Choroid plexus epithelial cell (primary cell): ENCODE results near the gene EXOC6.

Source experiments
- DNase-seq: peaks from one replicate; pipeline ENCODE4 v3.0.0-alpha.2; 2010; ENCODE audit warnings: low read depth
- H3K4me3 ChIP-seq: 2 replicates; pipeline ENCODE4 v1.5.1; 2011; ENCODE audit warnings: low read depth, mild to moderate bottlenecking, control low read depth, low read length, moderate library complexity
- TF ChIP-seq, protein P1 (sequence below): conservative IDR thresholded peaks from 2 replicates; pipeline ENCODE4 v1.5.1; 2011; ENCODE audit warnings: low read depth, mild to moderate bottlenecking, control low read depth, inconsistent platforms, low read length, moderate library complexity

Gene EXOC6

DNA sequence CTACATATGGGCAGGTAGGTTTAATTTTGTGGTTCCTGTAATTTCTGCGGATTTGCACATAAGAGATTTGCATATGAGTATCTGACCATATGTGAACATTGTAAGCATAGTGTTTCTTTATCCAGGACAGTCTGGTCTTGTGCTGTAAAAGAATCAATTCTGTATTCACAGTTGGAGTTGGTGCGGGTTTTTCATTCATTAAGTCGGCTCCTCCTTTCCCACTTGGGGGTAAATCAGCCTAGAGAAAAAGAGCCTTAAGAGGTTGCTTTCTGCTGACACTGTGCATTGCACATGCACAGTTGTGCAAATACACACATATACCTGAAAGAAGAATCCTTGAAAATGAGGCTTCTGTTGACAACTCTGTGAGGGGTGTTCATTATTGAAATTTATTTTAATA is 206.2 kb downstream of the EXOC6 start:
- TF ChIP-seq, protein P1, sequence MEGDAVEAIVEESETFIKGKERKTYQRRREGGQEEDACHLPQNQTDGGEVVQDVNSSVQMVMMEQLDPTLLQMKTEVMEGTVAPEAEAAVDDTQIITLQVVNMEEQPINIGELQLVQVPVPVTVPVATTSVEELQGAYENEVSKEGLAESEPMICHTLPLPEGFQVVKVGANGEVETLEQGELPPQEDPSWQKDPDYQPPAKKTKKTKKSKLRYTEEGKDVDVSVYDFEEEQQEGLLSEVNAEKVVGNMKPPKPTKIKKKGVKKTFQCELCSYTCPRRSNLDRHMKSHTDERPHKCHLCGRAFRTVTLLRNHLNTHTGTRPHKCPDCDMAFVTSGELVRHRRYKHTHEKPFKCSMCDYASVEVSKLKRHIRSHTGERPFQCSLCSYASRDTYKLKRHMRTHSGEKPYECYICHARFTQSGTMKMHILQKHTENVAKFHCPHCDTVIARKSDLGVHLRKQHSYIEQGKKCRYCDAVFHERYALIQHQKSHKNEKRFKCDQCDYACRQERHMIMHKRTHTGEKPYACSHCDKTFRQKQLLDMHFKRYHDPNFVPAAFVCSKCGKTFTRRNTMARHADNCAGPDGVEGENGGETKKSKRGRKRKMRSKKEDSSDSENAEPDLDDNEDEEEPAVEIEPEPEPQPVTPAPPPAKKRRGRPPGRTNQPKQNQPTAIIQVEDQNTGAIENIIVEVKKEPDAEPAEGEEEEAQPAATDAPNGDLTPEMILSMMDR = no peak
- H3K4me3 ChIP-seq = no peak overlapping the region
- no peak for DNase-seq

DNA sequence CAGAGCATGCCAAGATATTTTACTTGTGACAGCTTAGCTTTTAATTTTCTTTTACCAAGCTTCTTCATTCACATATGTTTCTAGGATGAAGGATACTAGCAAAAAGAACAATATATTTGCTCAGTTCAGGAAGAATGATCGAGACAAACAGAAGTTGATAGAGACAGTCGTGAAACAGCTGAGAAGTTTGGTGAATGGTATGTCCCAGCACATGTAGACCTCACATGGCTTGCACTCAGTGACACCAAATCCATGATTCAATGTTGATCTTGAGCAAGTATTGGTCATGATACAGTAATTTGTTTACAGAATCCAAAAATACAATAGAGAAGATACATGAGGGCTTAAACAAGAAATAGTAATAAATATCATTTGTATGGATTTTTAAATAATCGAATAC is 209.8 kb downstream of the EXOC6 start:
- TF ChIP-seq, protein P1 = no peak
- DNase-seq = no peak
- no peak overlapping the region for H3K4me3 ChIP-seq

DNA sequence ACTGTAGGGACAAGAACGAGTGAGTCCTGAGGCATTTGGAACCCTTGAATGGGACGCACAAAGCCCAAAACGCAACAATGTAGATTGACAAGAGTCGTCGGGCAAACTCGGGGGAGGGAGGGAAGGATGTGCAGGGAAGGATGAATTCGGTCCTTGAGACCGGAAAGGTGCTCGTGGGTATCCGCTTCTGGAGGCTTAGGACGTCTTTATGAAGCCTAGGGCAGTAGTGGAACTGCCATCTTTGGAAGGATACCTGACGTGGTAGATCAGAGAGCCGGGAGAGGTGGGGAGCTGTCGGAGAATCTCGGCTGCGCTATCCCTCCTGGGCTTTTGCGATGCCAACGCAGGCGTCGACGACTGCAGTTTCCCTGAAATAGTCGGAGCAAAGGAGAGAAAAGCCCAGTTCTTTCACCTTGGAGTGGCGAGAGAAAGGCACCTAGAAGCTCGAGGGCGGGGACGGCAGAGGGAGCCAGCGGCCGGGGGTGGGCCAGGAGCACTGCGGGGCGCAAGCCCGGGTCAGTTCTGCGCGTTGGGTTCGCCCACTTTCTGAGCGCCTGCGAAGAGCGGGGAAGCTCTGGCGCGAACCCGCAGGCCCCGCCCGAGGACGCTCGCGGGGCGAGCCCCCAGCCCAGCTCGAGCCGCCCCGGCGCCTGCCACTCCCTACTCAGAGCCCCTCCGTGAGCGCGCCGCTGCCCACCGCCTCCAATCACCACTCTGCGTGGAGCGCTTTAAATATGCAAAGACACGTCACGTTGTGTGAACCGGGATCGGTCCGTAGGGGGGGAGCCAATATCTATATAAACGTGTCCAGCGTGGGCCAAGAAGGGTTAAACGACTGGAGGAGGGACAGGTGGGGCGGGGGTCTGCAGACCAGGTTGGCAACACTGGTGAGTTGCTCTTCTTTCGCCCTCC is 211.9 kb downstream of the EXOC6 start, which contains the start of gene CYP26C1:
CYP26C1 (plus strand) TSS at position 824 of the 912 bp plus-strand sequence. CDS start 466 bp downstream, outside the sequence.
- TF ChIP-seq, protein P1 = no peak
- H3K4me3 ChIP-seq = no peak within 1 kb of the TSS
- no peak for DNase-seq

GRCh38 chr10:93060887-93061593 is 212.7 kb downstream of the EXOC6 start:
- H3K4me3 ChIP-seq = no peak overlapping the region
- DNase-seq = no peak
- TF ChIP-seq, protein P1 = no peak

DNA sequence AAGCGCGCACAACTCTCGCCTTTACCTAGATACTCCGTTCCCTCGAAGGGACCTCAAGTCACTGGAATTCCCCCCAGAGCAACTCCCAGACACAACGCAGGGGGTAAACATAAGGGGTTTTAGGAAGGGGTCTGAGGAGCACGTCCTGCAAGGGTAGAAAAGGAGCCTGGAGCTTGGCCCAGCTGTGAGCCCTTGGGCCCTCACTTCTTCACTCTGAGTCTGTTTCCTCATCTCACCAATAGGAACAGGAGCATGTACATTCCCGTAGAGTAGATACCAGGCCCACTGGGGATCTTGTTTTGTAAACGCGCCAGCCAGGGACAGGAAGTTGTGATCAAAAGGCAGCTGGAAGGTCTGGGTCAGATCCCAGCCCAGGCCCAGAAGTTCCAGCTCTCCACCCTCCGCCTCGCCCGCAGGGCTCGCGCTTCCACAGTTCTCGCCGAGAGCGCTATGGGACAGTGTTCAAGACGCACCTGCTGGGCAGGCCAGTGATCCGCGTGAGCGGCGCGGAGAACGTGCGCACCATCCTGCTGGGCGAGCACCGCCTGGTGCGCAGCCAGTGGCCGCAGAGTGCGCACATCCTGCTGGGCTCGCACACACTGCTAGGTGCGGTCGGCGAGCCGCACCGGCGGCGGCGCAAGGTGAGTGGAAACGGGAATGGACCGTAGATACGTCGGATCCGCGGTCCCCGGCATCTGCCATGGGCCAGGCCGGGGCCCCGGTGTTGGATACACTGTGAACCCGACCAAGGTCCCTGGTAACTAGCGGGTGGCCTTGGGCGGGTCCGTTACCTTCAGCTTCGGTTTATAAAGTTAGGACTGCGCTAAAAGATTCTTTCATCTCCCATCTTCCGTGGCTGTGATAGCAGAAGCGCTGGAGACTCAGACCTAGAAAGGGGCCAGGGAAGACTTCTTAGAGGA is 213.5 kb downstream of the EXOC6 start:
- peak; percentile 35 for DNase-seq
- peak overlapping the region; percentile 38 for H3K4me3 ChIP-seq

GRCh38 chr10:93062514-93063143 is 214.3 kb downstream of the EXOC6 start:
- peak overlapping the region; percentile 38 for H3K4me3 ChIP-seq
- TF ChIP-seq, protein P1 = peak; percentile 37

More for the DNA sequence above, 213.5 kb downstream of the EXOC6 start:
- TF ChIP-seq, protein P1 = no peak

More at GRCh38 chr10:93062514-93063143, 214.3 kb downstream of the EXOC6 start:
- peak; percentile 44 for DNase-seq
